ENCODE results near the gene ZNF526. TPM values are rescaled to one million over a fixed set of nuclear protein-coding genes. Genes with fewer than 3 reads are reported as not detected.
A peak's percentile ranks its signal among the peaks of the same experiment; 100 is the strongest.

The ZNF526 gene
- total RNA-seq, 1 experiment from 2014 or later, result 13.1 TPM

DNA sequence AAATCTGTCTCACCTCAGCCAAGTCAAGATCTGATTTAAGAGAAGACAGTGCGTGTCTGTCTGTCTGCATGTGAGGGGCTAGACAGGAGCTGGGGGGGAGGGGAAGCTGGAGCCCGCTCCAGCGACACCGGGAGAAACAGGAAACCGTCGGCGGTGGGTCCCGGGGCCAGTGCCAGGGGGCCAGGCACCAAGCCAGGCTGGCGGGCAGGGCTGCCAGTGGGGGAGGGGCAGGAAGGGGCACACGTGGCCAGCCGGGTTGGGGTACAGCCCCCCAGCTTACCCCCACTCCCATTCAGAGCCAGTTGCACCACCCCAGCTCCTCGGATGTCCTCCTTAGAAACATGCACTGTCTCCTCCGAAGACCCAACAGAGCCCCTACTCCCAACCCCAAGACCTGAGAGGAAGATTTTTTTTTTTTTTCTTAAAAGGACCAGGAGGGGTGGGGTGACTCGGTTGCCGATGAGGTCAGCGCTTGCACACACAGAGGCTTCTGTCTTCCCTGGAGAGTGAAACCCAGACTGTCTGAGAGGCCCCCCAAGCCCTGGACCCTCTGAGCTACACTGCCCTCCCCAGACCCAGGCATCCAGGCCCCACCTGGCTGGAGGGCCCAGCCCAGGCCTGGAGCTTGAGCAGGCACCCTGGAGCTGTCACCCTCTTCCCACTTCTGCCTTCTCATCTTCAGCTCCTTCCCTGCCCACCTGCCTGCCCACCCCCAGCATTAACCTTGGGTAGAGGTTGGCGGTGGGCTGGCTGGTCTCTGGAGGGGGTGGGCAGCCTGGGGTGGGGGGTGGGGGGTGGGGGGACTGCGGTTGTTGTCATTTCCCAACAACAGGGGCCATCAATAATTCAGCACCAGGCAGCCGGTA, 30.8 kb downstream of the ZNF526 start:
- no peak overlapping the region for H3K4me3 ChIP-seq (replicated peaks in 1 of 2; ENCODE audit: low read depth in 1 of 2, low read length in 2 of 2)
- RAD21 ChIA-PET (ENCODE audit: low non-redundant PET in 1 of 2, low total read pairs in 2 of 2, uncharacterized antibody in 2 of 2, unreplicated experiment in 2 of 2), result interaction anchor here in 1 of 2 experiments (1.0 kb wide), 1 partner anchor 8 kb away, joined by 3 read pairs; no protein-coding TSS in a partner anchor

DNA sequence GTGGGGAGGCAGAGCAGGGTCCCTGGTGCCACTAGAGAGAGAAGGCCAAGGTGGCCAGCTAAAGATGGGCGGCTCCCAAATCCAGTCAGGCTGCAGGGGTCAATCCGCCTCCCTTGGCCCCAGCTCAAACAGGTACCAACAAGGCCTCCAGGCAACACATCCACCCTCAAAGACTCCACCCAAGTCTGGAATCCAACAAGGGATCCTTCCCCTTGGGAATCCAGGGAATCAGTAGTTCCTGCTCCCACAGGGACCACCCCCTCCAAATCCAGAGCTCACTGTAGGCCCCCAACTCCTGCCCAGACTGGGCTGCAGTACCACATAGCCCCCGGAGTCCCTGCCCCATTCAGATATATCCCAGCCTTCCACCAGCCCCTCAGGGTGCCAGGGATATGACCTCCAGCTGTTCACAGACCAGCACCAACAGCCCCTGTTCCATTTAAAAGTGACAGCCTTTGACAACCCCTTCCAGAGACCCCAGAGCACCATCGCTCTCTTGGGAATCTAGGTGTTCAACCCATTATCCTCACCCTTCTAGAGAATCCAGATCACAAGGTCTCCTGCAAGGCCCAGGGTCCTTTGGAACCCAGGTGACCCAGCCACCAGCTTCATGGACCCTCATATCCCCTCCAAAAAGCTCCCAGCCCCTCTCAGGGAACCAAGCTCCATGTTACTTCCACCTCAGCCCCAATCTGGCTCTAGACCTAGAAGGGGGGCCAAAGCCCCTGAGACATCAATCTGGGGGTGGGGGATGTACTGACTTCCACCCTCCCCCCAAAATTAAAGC, 31.7 kb downstream of the ZNF526 start:
- H3K9me3 ChIP-seq (ENCODE audit: control insufficient read depth in 1 of 2, insufficient read depth in 1 of 2, low read depth in 1 of 2, low read length in 2 of 2), result no peaks in the 10 kb centered on the region
- H3K27ac ChIP-seq (ENCODE audit: low read depth, low read length), result peak overlapping the region; percentile 51
- no peaks in the 10 kb centered on the region for H3K27me3 ChIP-seq (ENCODE audit: insufficient read depth, low read length)
- CTCF ChIA-PET, result interaction anchor here (1.3 kb wide), 1 partner anchor 28 kb away, joined by 3 read pairs; no protein-coding TSS in a partner anchor
- H2AFZ ChIP-seq (ENCODE audit: low read depth, low read length, poor library complexity, severe bottlenecking), result no peak overlapping the region
- DNase-seq (ENCODE audit: low read depth, low spot score), result no peak
- intact Hi-C loops (cut with micrococcal nuclease), result no loop called here
- H3K4me2 ChIP-seq (ENCODE audit: low read length), result peak overlapping the region; percentile 94
- peak overlapping the region; percentile 43 for H3K9ac ChIP-seq (ENCODE audit: low read length)
- RAD21 ChIA-PET (ENCODE audit: low non-redundant PET in 1 of 2, low total read pairs in 2 of 2, uncharacterized antibody in 2 of 2, unreplicated experiment in 2 of 2), result interaction anchor here in 1 of 2 experiments (1.0 kb wide), 1 partner anchor 9 kb away, joined by 3 read pairs; no protein-coding TSS in a partner anchor
- peaks cover 3% of the 10 kb centered on the region; the same call in 1 of the 2 replicates for H4K20me1 ChIP-seq (ENCODE audit: insufficient read depth)
- no TSS peak for BruUV-seq (replicated peaks)
- TF ChIP-seq, protein P1, sequence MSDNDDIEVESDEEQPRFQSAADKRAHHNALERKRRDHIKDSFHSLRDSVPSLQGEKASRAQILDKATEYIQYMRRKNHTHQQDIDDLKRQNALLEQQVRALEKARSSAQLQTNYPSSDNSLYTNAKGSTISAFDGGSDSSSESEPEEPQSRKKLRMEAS (IDR thresholded peaks at IDR 0.05), result no peak
- TF ChIP-seq TCF7L2 (IDR thresholded peaks at IDR 0.05; ENCODE audit: borderline replicate concordance, extremely low read depth, insufficient read depth, insufficient read length) (no peak), POLR2AphosphoS5 (IDR thresholded peaks at IDR 0.05; ENCODE audit: low read depth, low read length) (no peak), EGR1 (IDR thresholded peaks at IDR 0.05; ENCODE audit: low read depth) (no peak), SRF (IDR thresholded peaks at IDR 0.05; ENCODE audit: low read depth) (no peak), ZFX (IDR thresholded peaks at IDR 0.05) (no peak), ELF1 (IDR thresholded peaks at IDR 0.05; ENCODE audit: borderline replicate concordance, low read depth) (no peak)
- H3K79me2 ChIP-seq (ENCODE audit: insufficient read depth, low read length), result peaks cover 54% of the 10 kb centered on the region
- ATAC-seq, result no peak
- H3K4me3 ChIP-seq (replicated peaks in 1 of 2; ENCODE audit: low read depth in 1 of 2, low read length in 2 of 2), result no peak overlapping the region
- POLR2A ChIA-PET, result interaction anchor here (1.6 to 1.8 kb wide), 2 partner anchors 9 to 28 kb away, joined by 9 to 16 read pairs; no protein-coding TSS in a partner anchor
- H3K4me1 ChIP-seq (ENCODE audit: control insufficient read depth in 1 of 2, insufficient read depth in 2 of 2, low read length in 2 of 2), result peaks cover 22 to 48% of the 10 kb centered on the region in 2 experiments
- H3K36me3 ChIP-seq (ENCODE audit: control insufficient read depth in 1 of 2, insufficient read depth in 2 of 2, low read length in 2 of 2), result peaks cover 0 to 7% of the 10 kb centered on the region in 2 experiments; a peak in 2 of 4 replicates
- no peaks in the 10 kb centered on the region for H3K9me2 ChIP-seq (ENCODE audit: insufficient read depth)

More for the DNA sequence above, 30.8 kb downstream of the ZNF526 start:
- Histone ChIP-seq H3K4me2 (ENCODE audit: low read length) (no peak overlapping the region; the same call in 1 of the 2 replicates), H4K20me1 (ENCODE audit: insufficient read depth) (peaks cover 3% of the 10 kb centered on the region; the same call in 1 of the 2 replicates), H3K4me1 (ENCODE audit: control insufficient read depth in 1 of 2, insufficient read depth in 2 of 2, low read length in 2 of 2) (peaks cover 22 to 48% of the 10 kb centered on the region in 2 experiments), H3K9me2 (ENCODE audit: insufficient read depth) (no peaks in the 10 kb centered on the region), H3K27ac (ENCODE audit: low read depth, low read length) (peak overlapping the region; percentile 33; the same call in 1 of the 2 replicates), H3K9me3 (ENCODE audit: control insufficient read depth in 1 of 2, insufficient read depth in 1 of 2, low read depth in 1 of 2, low read length in 2 of 2) (no peaks in the 10 kb centered on the region), H3K27me3 (ENCODE audit: insufficient read depth, low read length) (no peaks in the 10 kb centered on the region), H2AFZ (ENCODE audit: low read depth, low read length, poor library complexity, severe bottlenecking) (no peak overlapping the region), H3K36me3 (ENCODE audit: control insufficient read depth in 1 of 2, insufficient read depth in 2 of 2, low read length in 2 of 2) (peaks cover 0 to 7% of the 10 kb centered on the region in 2 experiments; a peak in 2 of 4 replicates), H3K79me2 (ENCODE audit: insufficient read depth, low read length) (peaks cover 54% of the 10 kb centered on the region), H3K9ac (ENCODE audit: low read length) (no peak overlapping the region)
- no peak for ATAC-seq
- intact Hi-C loops (cut with micrococcal nuclease), result no loop called here
- TF ChIP-seq RAD21 (IDR thresholded peaks at IDR 0.05; ENCODE audit: low read depth), result no peak
- no peak for TF ChIP-seq POLR2AphosphoS5 (IDR thresholded peaks at IDR 0.05; ENCODE audit: low read depth, low read length)
- TF ChIP-seq EZH2 (IDR thresholded peaks at IDR 0.05), result no peak
- TF ChIP-seq SRF (IDR thresholded peaks at IDR 0.05; ENCODE audit: low read depth), result no peak
- TF ChIP-seq ELF1 (IDR thresholded peaks at IDR 0.05; ENCODE audit: borderline replicate concordance, low read depth), result no peak
- TF ChIP-seq SIN3A (IDR thresholded peaks at IDR 0.05; ENCODE audit: low read depth), result no peak
- no peak for DNase-seq (ENCODE audit: low read depth, low spot score)
- no TSS peak for BruUV-seq (replicated peaks)
- POLR2A ChIA-PET, result interaction anchor here (1.6 to 1.8 kb wide), 2 partner anchors 8 to 29 kb away, joined by 9 to 16 read pairs; no protein-coding TSS in a partner anchor
- CTCF ChIA-PET, result interaction anchor here (1.3 kb wide), 1 partner anchor 29 kb away, joined by 3 read pairs; no protein-coding TSS in a partner anchor
